GM19452 (cell line): ENCODE measurements around the gene ZNF385B.

Source experiments
- ATAC-seq: cut with Tn5 transposase; IDR thresholded peaks from one replicate; pipeline ENCODE4 v1.9.1; 2021; ENCODE audit not compliant: unreplicated experiment

The ZNF385B gene

GRCh38 chr2:179686069-179686468 is 175.3 kb downstream of the ZNF385B start:
- ATAC-seq, result no peak

GRCh38 chr2:179685146-179685545 is 176.3 kb downstream of the ZNF385B start:
- ATAC-seq, result no peak

- ATAC-seq, result no peak
Measured at GRCh38 chr2:179682756-179683155, 178.7 kb downstream of the ZNF385B start.

- no peak for ATAC-seq
Measured at GRCh38 chr2:179677746-179678505, 183.5 kb downstream of the ZNF385B start.

- ATAC-seq, result no peak
Measured at GRCh38 chr2:179677077-179677688, 184.2 kb downstream of the ZNF385B start.

GRCh38 chr2:179675435-179675834 is 186.0 kb downstream of the ZNF385B start:
- no peak for ATAC-seq

- ATAC-seq, result no peak
Measured at GRCh38 chr2:179671043-179671981, 190.1 kb downstream of the ZNF385B start.

- no peak for ATAC-seq
Measured at GRCh38 chr2:179669196-179669595, 192.2 kb downstream of the ZNF385B start.

GRCh38 chr2:179664972-179665812 is 196.2 kb downstream of the ZNF385B start:
- no peak for ATAC-seq

GRCh38 chr2:179661986-179662385 is 199.4 kb downstream of the ZNF385B start:
- no peak for ATAC-seq

GRCh38 chr2:179657068-179657595 is 204.3 kb downstream of the ZNF385B start:
- no peak for ATAC-seq

- ATAC-seq, result no peak
Measured at GRCh38 chr2:179655627-179656026, 205.8 kb downstream of the ZNF385B start.

- ATAC-seq, result no peak
Measured at GRCh38 chr2:179654806-179655205, 206.6 kb downstream of the ZNF385B start.

- no peak for ATAC-seq
Measured at GRCh38 chr2:179652296-179652695, 209.1 kb downstream of the ZNF385B start.

- ATAC-seq, result no peak
Measured at GRCh38 chr2:179650420-179650819, 211.0 kb downstream of the ZNF385B start.

- no peak for ATAC-seq
Measured at GRCh38 chr2:179646862-179647587, 214.4 kb downstream of the ZNF385B start.

GRCh38 chr2:179646173-179646769 is 215.1 kb downstream of the ZNF385B start:
- ATAC-seq, result no peak

- ATAC-seq, result no peak
Measured at GRCh38 chr2:179645047-179645446, 216.4 kb downstream of the ZNF385B start.

- ATAC-seq, result no peak
Measured at GRCh38 chr2:179642462-179642861, 218.9 kb downstream of the ZNF385B start.
